ENCODE measurements around the gene SIGLEC7.

DNA sequence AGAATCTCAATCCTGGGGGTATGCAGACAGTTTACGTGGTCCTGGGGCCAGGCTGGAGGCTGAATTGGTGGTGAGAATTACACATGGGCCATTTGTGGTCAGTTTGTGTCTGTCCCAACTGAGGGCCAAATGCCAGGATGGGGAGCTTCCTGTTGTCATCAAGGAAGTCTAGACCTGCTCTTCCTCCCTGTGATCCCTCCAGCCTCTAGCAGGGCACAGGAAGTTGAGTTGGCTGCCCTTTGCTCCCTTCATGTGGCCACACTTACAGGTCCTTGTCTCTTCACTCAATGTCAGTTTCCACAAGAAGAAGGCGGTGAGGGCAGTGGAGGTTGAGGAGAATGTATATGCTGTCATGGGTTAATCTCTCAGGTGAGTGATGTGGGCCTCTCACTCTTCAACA lies 30.1 kb downstream of the SIGLEC7 start:
- no peak for TF ChIP-seq CTCF (IDR thresholded peaks at IDR 0.05)
- TF ChIP-seq EZH2 (IDR thresholded peaks at IDR 0.05): no peak
